ENCODE measurements around the gene SNAP91.

The SNAP91 gene

GRCh38 chr6:83536647-83537589, 172.0 kb downstream of the SNAP91 start:
- DNase-seq (ENCODE audit: low spot score): no peak

GRCh38 chr6:83536034-83536646, 172.8 kb downstream of the SNAP91 start:
- no peak for DNase-seq (ENCODE audit: low spot score)

GRCh38 chr6:83518816-83519480, 190.0 kb downstream of the SNAP91 start:
- no peak for DNase-seq (ENCODE audit: low spot score)

- no peak for DNase-seq (ENCODE audit: low spot score)
These were observed 191.4 kb downstream of the SNAP91 start for GRCh38 chr6:83517500-83517899.

- DNase-seq (ENCODE audit: low spot score): peak; percentile 51
These were observed 193.9 kb downstream of the SNAP91 start for GRCh38 chr6:83514866-83515466.

GRCh38 chr6:83514466-83514865, 194.4 kb downstream of the SNAP91 start:
- DNase-seq (ENCODE audit: low spot score): no peak

- peak; percentile 36 for DNase-seq (ENCODE audit: low spot score)
These were observed 196.8 kb downstream of the SNAP91 start, which contains the start of gene PRSS35 for GRCh38 chr6:83511901-83512681. TSS of gene PRSS35 (plus strand) at chr6:83512534. CDS start at chr6:83523442, 10,908 bp downstream.

GRCh38 chr6:83511266-83511665, 197.6 kb downstream of the SNAP91 start:
- no peak for DNase-seq (ENCODE audit: low spot score)

- no peak for DNase-seq (ENCODE audit: low spot score)
These were observed 198.1 kb downstream of the SNAP91 start for GRCh38 chr6:83510791-83511190.

- no peak for DNase-seq (ENCODE audit: low spot score)
These were observed 199.5 kb downstream of the SNAP91 start for GRCh38 chr6:83509441-83509840.

GRCh38 chr6:83505356-83505755, 203.5 kb downstream of the SNAP91 start:
- no peak for DNase-seq (ENCODE audit: low spot score)
